Stimulated activated CD8-positive, alpha-beta memory T cell treated with anti-CD3 and anti-CD28 coated beads, Interleukin-12 subunit alpha, Interleukin-12 subunit beta, amount 100 ng/mL, for 24 hours (primary cell): Measurements from ENCODE around the gene LCE1F.

Experiments
- DNase-seq: peaks from one replicate; pipeline ENCODE4 v3.0.0-alpha.2; 2020; ENCODE audit errors: extremely low read depth

LCE1F gene

DNA sequence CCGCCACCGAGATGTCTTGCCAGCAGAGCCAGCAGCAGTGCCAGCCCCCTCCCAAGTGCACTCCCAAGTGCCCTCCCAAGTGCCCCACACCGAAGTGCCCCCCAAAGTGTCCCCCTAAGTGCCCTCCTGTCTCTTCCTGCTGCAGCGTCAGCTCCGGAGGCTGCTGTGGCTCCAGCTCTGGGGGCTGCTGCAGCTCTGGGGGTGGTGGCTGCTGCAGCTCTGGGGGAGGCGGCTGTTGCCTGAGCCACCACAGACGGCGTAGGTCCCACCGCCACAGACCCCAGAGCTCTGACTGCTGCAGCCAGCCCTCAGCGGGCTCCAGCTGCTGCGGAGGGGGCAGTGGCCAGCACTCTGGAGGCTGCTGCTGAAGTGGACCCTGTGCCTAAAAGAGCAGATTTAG is 1.4 kb downstream of the LCE1F start:
- DNase-seq, result no peak

GRCh38 chr1:152777510-152778137 is 2.7 kb downstream of the LCE1F start:
- no peak for DNase-seq

- DNase-seq, result no peak
These were observed 8.2 kb downstream of the LCE1F start for GRCh38 chr1:152783095-152783494.

DNA sequence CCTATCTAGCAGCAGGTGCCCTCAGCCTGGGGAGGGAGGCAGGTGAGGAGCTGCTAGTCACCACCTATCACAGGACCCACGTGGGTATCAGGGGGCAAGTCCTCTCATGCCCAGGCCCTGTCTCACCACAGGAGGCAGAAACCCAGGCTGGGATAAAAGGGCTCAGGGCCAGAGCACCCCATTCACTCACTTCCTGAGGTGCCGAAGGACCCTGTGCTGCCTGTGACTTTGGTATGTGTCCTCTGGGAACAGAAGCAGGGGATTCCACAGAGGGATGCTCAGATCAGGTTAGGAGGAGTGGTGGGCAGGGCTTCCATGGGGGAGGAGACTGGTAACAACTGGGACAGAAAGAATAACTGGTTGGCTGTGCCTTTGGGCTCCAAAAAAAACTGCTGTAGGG is 11.1 kb downstream of the LCE1F start, which contains the start of gene LCE1E:
Gene LCE1E (plus strand): TSS at position 181 of the 400 bp plus-strand sequence. CDS start 1,043 bp downstream, outside the sequence.
- DNase-seq, result no peak

DNA sequence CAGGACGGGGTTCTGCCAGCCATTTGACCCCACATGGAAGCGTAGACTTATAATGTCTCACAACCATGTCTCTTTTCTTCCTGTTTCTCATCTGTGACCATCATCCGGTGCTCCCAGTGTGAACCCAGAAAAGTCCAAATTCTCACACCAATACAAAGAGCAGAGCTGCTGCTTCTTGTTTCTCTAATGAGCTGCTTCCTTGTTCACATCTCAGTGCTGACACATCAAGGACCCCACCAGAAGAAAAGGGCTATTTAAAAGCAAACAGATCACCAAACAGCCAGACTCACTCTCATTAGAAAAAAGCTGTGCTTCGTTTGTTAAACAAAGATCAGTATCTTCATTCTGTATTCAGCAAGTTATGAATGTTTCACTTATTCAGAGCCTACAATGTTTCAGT is 20.7 kb downstream of the LCE1F start:
- no peak for DNase-seq

- no peak for DNase-seq
These were observed 21.5 kb downstream of the LCE1F start, which contains the start of gene LCE1D for GRCh38 chr1:152796421-152796820. Gene LCE1D, plus strand, starts transcription at chr1:152796721. Its CDS starts 1,074 bp downstream, at chr1:152797795.

DNA sequence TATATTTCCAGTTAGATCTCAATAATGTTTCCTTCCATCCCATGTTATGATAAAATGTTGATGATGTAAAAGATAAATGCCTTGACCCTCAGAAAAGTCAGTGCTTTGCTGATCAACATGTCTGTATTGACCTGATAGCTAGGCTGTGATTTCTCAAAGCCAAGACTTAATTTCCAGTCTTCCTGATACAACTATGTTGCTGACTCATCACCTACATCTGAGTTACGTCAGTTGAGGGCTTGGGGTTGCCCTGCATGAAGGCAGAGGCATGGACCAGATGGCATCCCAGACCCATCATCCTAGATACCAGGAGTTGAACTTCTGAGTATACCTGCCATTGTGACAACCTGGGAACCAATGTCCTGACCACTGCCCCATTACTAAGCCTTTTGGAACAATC is 26.4 kb downstream of the LCE1F start:
- DNase-seq, result no peak

GRCh38 chr1:152806576-152806975 is 31.6 kb downstream of the LCE1F start, which contains the start of gene LCE1C:
Gene LCE1C, minus strand, starts transcription at chr1:152806651. Its CDS starts 1,173 bp downstream, at chr1:152805478.
- DNase-seq, result no peak

GRCh38 chr1:152811050-152811449 is 36.1 kb downstream of the LCE1F start:
- DNase-seq, result no peak

- no peak for DNase-seq
These were observed 36.7 kb downstream of the LCE1F start, which contains the start of gene LCE1B for GRCh38 chr1:152811671-152812070. Gene LCE1B, plus strand, starts transcription at chr1:152811971. Its CDS starts 476 bp downstream, at chr1:152812447.

DNA sequence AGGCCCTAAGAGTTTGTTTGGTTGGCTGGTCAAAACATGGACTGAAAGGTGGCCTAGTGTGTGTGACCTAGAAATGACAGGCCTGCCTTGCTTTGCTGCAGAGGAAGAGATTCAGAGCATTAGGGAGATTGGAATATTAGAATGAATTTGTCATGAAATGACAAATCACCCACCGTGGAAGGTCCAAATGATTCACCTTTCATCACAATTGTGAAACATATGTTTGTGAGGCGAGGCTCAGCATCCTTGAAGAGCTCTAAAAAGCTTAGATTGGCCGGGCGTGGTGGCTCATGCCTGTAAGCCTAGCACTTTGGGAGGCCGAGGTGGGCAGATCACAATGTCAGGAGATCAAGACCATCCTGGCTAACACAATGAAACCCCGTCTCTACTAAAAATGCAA is 42.4 kb downstream of the LCE1F start:
- no peak for DNase-seq

- no peak for DNase-seq
These were observed 48.4 kb downstream of the LCE1F start for GRCh38 chr1:152823294-152823693.

DNA sequence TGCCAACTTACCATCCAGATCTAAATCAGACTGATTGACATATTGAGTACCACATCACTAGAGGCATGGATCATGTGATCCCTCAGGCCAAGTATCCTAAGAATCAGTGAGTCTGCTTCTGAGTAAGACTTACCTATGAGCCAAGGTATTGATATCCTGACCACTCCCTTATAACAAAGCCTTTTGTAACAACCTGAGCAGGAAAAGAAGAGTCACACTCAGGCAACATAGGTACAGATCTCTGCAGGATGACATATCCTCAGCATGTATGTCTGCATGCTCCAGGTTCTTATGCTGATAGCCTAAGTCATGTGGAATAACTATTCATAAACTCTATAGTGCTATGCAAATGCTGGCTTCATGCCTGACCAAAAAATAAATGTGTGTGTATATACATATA is 50.0 kb downstream of the LCE1F start:
- DNase-seq, result no peak
